A549 (cell line): Measurements from ENCODE around the gene ROPN1L. TPM values are rescaled to one million over a fixed set of nuclear protein-coding genes. Genes with fewer than 3 reads are reported as not detected.

ENCODE experiments used
- ATAC-seq, 2 experiments: fragments of 200-7000 bp in 1 of 2; fragments of >200 bp in 1 of 2; cut with Nextera tagmentation in 1 of 2; cut with Tn5 transposase in 1 of 2; 3 replicates each; pipeline versions ENCODE4 v1.8.0 to v1.9.1; 2018 to 2020; ENCODE audit warnings: mild to moderate bottlenecking in 1 of 2, moderate library complexity in 1 of 2
- CTCF ChIA-PET: fragments of 300-600 bp; sonication (Branson Sonifier 250); formaldehyde crosslinking; extraction: SDS; loops from one replicate; lab custom pipeline; 2021; ENCODE audit warnings: antibody characterized with exemption, inconsistent platforms; lab: Yijun Ruan, JAX
- POLR2A ChIA-PET: fragments of 350-600 bp; formaldehyde crosslinking; extraction: SDS; loops from one replicate; lab custom pipeline; 2021; ENCODE audit warnings: antibody characterized with exemption, inconsistent platforms; lab: Yijun Ruan, JAX
- DNase-seq, 2 experiments: peaks; one replicate each; pipeline versions ENCODE4 v3.0.0 to v3.0.0-alpha.2; 2011 to 2016; ENCODE audit warnings: low read depth in 1 of 2, low spot score in 1 of 2
- FAIRE-seq: peaks from 2 replicates; lab custom pipeline; 2011; peaks lifted over from hg19 to GRCh38; lab: Jason Lieb, UNC
- H3K27ac ChIP-seq, 2 experiments: fragments of >200 bp; sonication (Bioruptor Twin); formaldehyde crosslinking; 3 replicates each; pipeline ENCODE4 v1.5.1; 2016 to 2017
- H3K4me1 ChIP-seq: fragments of >200 bp; sonication (Bioruptor Twin); formaldehyde crosslinking; 3 replicates; pipeline ENCODE4 v1.6.1; 2016
- H3K4me2 ChIP-seq: fragments of >200 bp; sonication (Bioruptor Twin); formaldehyde crosslinking; 3 replicates; pipeline ENCODE4 v1.6.1; 2016
- H3K4me3 ChIP-seq: fragments of >200 bp; sonication (Bioruptor Twin); formaldehyde crosslinking; 3 replicates; pipeline ENCODE4 v1.5.1; 2016
- H3K9me3 ChIP-seq: fragments of >200 bp; sonication (Bioruptor Twin); formaldehyde crosslinking; 3 replicates; pipeline ENCODE4 v1.6.1; 2016
- ATOH8 ChIP-seq: fragments of 250-450 bp; sonication (Bioruptor Pico); IDR thresholded peaks from 2 replicates; pipeline ENCODE4 v1.5.0; 2020; ENCODE audit warnings: low read depth, mild to moderate bottlenecking, moderate library complexity
- BHLHE40 ChIP-seq: IDR thresholded peaks from 2 replicates; pipeline ENCODE4 v1.6.1; 2012; ENCODE audit warnings: low read depth, low read length, inconsistent platforms
- CBX2 ChIP-seq: fragments of 200-600 bp; sonication (generic); IDR thresholded peaks from 2 replicates; pipeline ENCODE4 v1.6.1; 2016; ENCODE audit warnings: low read depth, mild to moderate bottlenecking, borderline replicate concordance
- CTCF ChIP-seq: fragments of >200 bp; sonication (Bioruptor Twin); formaldehyde crosslinking; IDR thresholded peaks from 3 replicates; pipeline ENCODE4 v1.5.1; 2016
- EHF ChIP-seq: fragments of 250-450 bp; sonication (Bioruptor Pico); IDR thresholded peaks from 2 replicates; pipeline ENCODE4 v1.5.0; 2020; ENCODE audit warnings: mild to moderate bottlenecking
- FOSL2 ChIP-seq, 2 experiments: fragments of 450-650 bp in 1 of 2; fragments of >200 bp in 1 of 2; sonication (Bioruptor Twin) in 1 of 2; formaldehyde crosslinking; IDR thresholded peaks; 2 replicates each; pipeline versions ENCODE4 v1.5.0 to v1.6.1; 2016 to 2020; ENCODE audit warnings: mild to moderate bottlenecking in 1 of 2, moderate library complexity in 1 of 2
- MAFK ChIP-seq: fragments of 450-650 bp; IDR thresholded peaks from 2 replicates; pipeline ENCODE4 v1.6.1; 2014; ENCODE audit not compliant: partially characterized antibody
- NFE2L2 ChIP-seq: fragments of 150-350 bp; conservative IDR thresholded peaks from 2 replicates; pipeline ENCODE4 v1.6.1; 2014; ENCODE audit warnings: low read length
- NR3C1 ChIP-seq: fragments of >200 bp; sonication (Bioruptor Twin); formaldehyde crosslinking; IDR thresholded peaks from 3 replicates; pipeline ENCODE4 v1.6.1; 2017
- PHF8 ChIP-seq: fragments of 200-600 bp; sonication (generic); IDR thresholded peaks from 2 replicates; pipeline ENCODE4 v1.6.1; 2016; ENCODE audit warnings: low read depth, mild to moderate bottlenecking, antibody characterized with exemption, moderate library complexity, borderline replicate concordance
- RAD21 ChIP-seq, 2 experiments: fragments of >200 bp in 1 of 2; sonication (Bioruptor Twin) in 1 of 2; formaldehyde crosslinking in 1 of 2; IDR thresholded peaks in 1 of 2; conservative IDR thresholded peaks in 1 of 2; 2 replicates in 1 of 2; 3 replicates in 1 of 2; pipeline ENCODE4 v1.6.1; 2012 to 2018; ENCODE audit warnings: inconsistent platforms in 1 of 2
- ZC3H11A ChIP-seq: fragments of 450-650 bp; IDR thresholded peaks from 2 replicates; pipeline ENCODE4 v1.6.1; 2014; ENCODE audit warnings: antibody characterized with exemption, mild to moderate bottlenecking
- WGBS: methylation state at CpG from one replicate; pipeline ENCODE4 v1.1.6; 2017; ENCODE audit errors: missing lambda C conversion rate; 5-methylcytosine and 5-hydroxymethylcytosine counted together
- polyA plus RNA-seq, 4 experiments: library from polyadenylated mRNA; depleted of rRNA in 3 of 4; stranded (reverse); fragments of >200 nt; fragmentation: RNase III in 1 of 4; extraction: RNeasy Plus Mini Kit Qiagen cat#74134 plus additional on column Dnase treatment in 1 of 4; gene quantifications; 2 replicates in 3 of 4; 3 replicates in 1 of 4; pipeline ENCODE4 v1.2.3, GENCODE V29; 2011 to 2017

ROPN1L gene
- polyA plus RNA-seq, 2 of the 4 experiments (the other 2 are of a cell fraction) = 0.83 to 1.4 TPM

- Histone ChIP-seq H3K4me1 (peaks cover 21% of the 10 kb centered on the region), H3K4me2 (peak overlapping the region; percentile 48), H3K4me3 (no peak overlapping the region)
- 95% methylated on average over 2 of the region's 2 CpGs for WGBS
- POLR2A ChIA-PET = no interaction called here
- TF ChIP-seq CTCF = no peak
- TF ChIP-seq, all 56 proteins: peak for 0
- Histone ChIP-seq H3K9me3 (no peaks in the 10 kb centered on the region), H3K27ac (peak overlapping the region; percentile 77 to 86)
- CTCF ChIA-PET = interaction anchor here (2.2 kb wide), 1 partner anchor 140 kb away, joined by 6 read pairs; no protein-coding TSS in a partner anchor
- DNase-seq (no peak), FAIRE-seq (no peak), ATAC-seq (no peak)
Measured at GRCh38 chr5:10420468-10420867, 21.2 kb upstream of the ROPN1L start.

GRCh38 chr5:10420932-10421331 lies 20.7 kb upstream of the ROPN1L start:
- Histone ChIP-seq H3K4me2 (peak overlapping the region; percentile 48), H3K27ac (peak overlapping the region; percentile 77 to 86), H3K4me3 (no peak overlapping the region), H3K9me3 (no peaks in the 10 kb centered on the region), H3K4me1 (peaks cover 21% of the 10 kb centered on the region)
- DNase-seq (no peak), FAIRE-seq (no peak), ATAC-seq (peak in 1 of 2 experiments; percentile 17; a peak in 1 of 6 replicates)
- ChIA-PET POLR2A (interaction anchor here (1.2 kb wide), 1 partner anchor 68 kb away, joined by 4 read pairs; the partner anchor contains the start of gene MARCHF6), CTCF (interaction anchor here (8.1 kb wide), 1 partner anchor 138 kb away, joined by 65 read pairs; no protein-coding TSS in a partner anchor)
- TF ChIP-seq RAD21 (conservative IDR thresholded peaks at IDR 0.05 in 1 of 2, IDR thresholded peaks at IDR 0.05 in 1 of 2) (no peak), EHF (CRISPR knock-in tag) (no peak), NFE2L2 (peak; percentile 94), MAFK (peak; percentile 98), FOSL2 (IDR thresholded peaks at IDR 0.05) (no peak), FOSL2 (CRISPR knock-in tag; IDR thresholded peaks at IDR 0.05) (peak; percentile 46)

- CTCF ChIA-PET = interaction anchor here (0.7 to 8.1 kb wide), 8 partner anchors 8 to 267 kb away, joined by 3 to 65 read pairs (median 3); no protein-coding TSS in a partner anchor
- Histone ChIP-seq H3K4me1 (peaks cover 21% of the 10 kb centered on the region), H3K9me3 (no peaks in the 10 kb centered on the region), H3K27ac (peak overlapping the region; percentile 77 to 86), H3K4me3 (no peak overlapping the region), H3K4me2 (no peak overlapping the region)
- 92% methylated on average over 12 of the region's 12 CpGs for WGBS
- no peak for DNase-seq
- no peak for FAIRE-seq
- POLR2A ChIA-PET = interaction anchor here (1.2 to 2.6 kb wide), 2 partner anchors 69 kb away, joined by 4 to 13 read pairs; partner anchors contain the start of gene MARCHF6
- peak; percentile 31 for TF ChIP-seq MAFK
- no peak for TF ChIP-seq CBX2
- no peak for TF ChIP-seq NR3C1
- TF ChIP-seq ZC3H11A = no peak
- no peak for ATAC-seq
Measured at GRCh38 chr5:10421896-10422691, 19.6 kb upstream of the ROPN1L start.

GRCh38 chr5:10423022-10423421 lies 18.7 kb upstream of the ROPN1L start:
- no peak overlapping the region for H3K27ac ChIP-seq
- FAIRE-seq = no peak
- 84% methylated on average over 2 of the region's 2 CpGs for WGBS
- peaks cover 21% of the 10 kb centered on the region for H3K4me1 ChIP-seq
- no peak overlapping the region for H3K4me3 ChIP-seq
- H3K4me2 ChIP-seq = no peak overlapping the region
- no peak for ATAC-seq
- TF ChIP-seq ATOH8 (CRISPR knock-in tag) = no peak
- no peak for TF ChIP-seq PHF8
- no peak for TF ChIP-seq BHLHE40
- no peak for DNase-seq
- H3K9me3 ChIP-seq = no peaks in the 10 kb centered on the region
- ChIA-PET CTCF (interaction anchor here (0.6 to 8.1 kb wide), 17 partner anchors 8 to 300 kb away, joined by 3 to 65 read pairs (median 5); partner anchors contain the start of gene ROPN1L), POLR2A (interaction anchor here (0.7 to 2.6 kb wide), 3 partner anchors 40 to 173 kb away, joined by 4 to 13 read pairs (median 4); partner anchors contain the start of genes CCT5 and MARCHF6)
